Neural cell (in vitro differentiated cells): ENCODE measurements around the gene GLT8D2. TPM values are rescaled to one million over a fixed set of nuclear protein-coding genes. Genes with fewer than 3 reads are reported as not detected.

Experiments used
- H2AFZ ChIP-seq: fragments of 200-600, 300-800 bp; sonication (generic), shearing (Covaris generic); 2 replicates; pipeline ENCODE4 v1.6.0; 2014; ENCODE audit warnings: low read depth, mild to moderate bottlenecking, antibody characterized with exemption, low read length, moderate library complexity
- H3F3A ChIP-seq: fragments of 200-600 bp; shearing (Covaris generic); 2 replicates; pipeline ENCODE4 v1.6.1; 2016; ENCODE audit warnings: mild to moderate bottlenecking, moderate library complexity, mixed read lengths, antibody characterized with exemption, low read length; ENCODE audit not compliant: insufficient read depth, poor library complexity, severe bottlenecking
- H3K27ac ChIP-seq: fragments of 200-600, 300-800 bp; sonication (generic), shearing (Covaris generic); 2 replicates; pipeline ENCODE4 v1.5.1; 2014; ENCODE audit warnings: mild to moderate bottlenecking, low read length, moderate library complexity
- H3K27me3 ChIP-seq: fragments of 300-800, 200-600 bp; sonication (generic), shearing (Covaris generic); 2 replicates; pipeline ENCODE4 v1.6.0; 2014; ENCODE audit warnings: mild to moderate bottlenecking, low read depth, low read length, moderate library complexity; ENCODE audit not compliant: insufficient read depth
- H3K36me3 ChIP-seq: fragments of 300-800, 200-600 bp; sonication (generic), shearing (Covaris generic); 2 replicates; pipeline ENCODE4 v1.5.1; 2014; ENCODE audit warnings: mild to moderate bottlenecking, antibody characterized with exemption, low read length, moderate library complexity; ENCODE audit not compliant: insufficient read depth
- H3K4me2 ChIP-seq: fragments of 300-800, 200-600 bp; sonication (generic), shearing (Covaris generic); 2 replicates; pipeline ENCODE4 v1.6.0; 2014; ENCODE audit warnings: mild to moderate bottlenecking, low read length
- H3K4me3 ChIP-seq: fragments of 300-800, 200-600 bp; sonication (generic), shearing (Covaris generic); 2 replicates; pipeline ENCODE4 v1.5.1; 2014; ENCODE audit warnings: mild to moderate bottlenecking, low read length, moderate library complexity
- H3K79me2 ChIP-seq: fragments of 200-600 bp; shearing (Covaris generic); replicated peaks from 2 replicates; pipeline ENCODE4 v1.6.0; 2014; ENCODE audit warnings: mild to moderate bottlenecking, low read length, moderate library complexity; ENCODE audit not compliant: insufficient read depth
- H3K9ac ChIP-seq: fragments of 300-800, 200-600 bp; sonication (generic), shearing (Covaris generic); 2 replicates; pipeline ENCODE4 v1.6.1; 2016; ENCODE audit warnings: mild to moderate bottlenecking, low read length, mixed read lengths
- H3K9me2 ChIP-seq: fragments of 200-600 bp; shearing (Covaris generic); 2 replicates; pipeline ENCODE4 v1.6.1; 2016; ENCODE audit warnings: mild to moderate bottlenecking, low read length, mixed read lengths; ENCODE audit not compliant: insufficient read depth
- H3K9me3 ChIP-seq: fragments of 200-600, 300-800 bp; sonication (generic), shearing (Covaris generic); 2 replicates; pipeline ENCODE4 v1.6.1; 2016; ENCODE audit warnings: mild to moderate bottlenecking, mixed run types, low read length, moderate library complexity, mixed read lengths
- H4K20me1 ChIP-seq: fragments of 200-600 bp; shearing (Covaris generic); 2 replicates; pipeline ENCODE4 v1.6.1; 2016; ENCODE audit warnings: mild to moderate bottlenecking, mixed run types; ENCODE audit not compliant: insufficient read depth
- CTCF ChIP-seq: fragments of 450-650 bp; IDR thresholded peaks from 2 replicates; pipeline ENCODE4 v1.5.1; 2014; ENCODE audit warnings: antibody characterized with exemption, mild to moderate bottlenecking, moderate library complexity; ENCODE audit not compliant: poor library complexity, severe bottlenecking
- EP300 ChIP-seq: fragments of 450-650 bp; conservative IDR thresholded peaks from 2 replicates; pipeline ENCODE4 v1.6.1; 2014; ENCODE audit warnings: antibody characterized with exemption, mild to moderate bottlenecking, moderate library complexity; ENCODE audit not compliant: poor library complexity, severe bottlenecking
- EZH2 ChIP-seq: fragments of 200-600, 300-800 bp; shearing (Covaris generic), sonication (generic); IDR thresholded peaks from 2 replicates; pipeline ENCODE4 v1.6.1; 2014; ENCODE audit warnings: antibody characterized with exemption, low read length, borderline replicate concordance, mild to moderate bottlenecking; ENCODE audit not compliant: insufficient read depth, poor library complexity, severe bottlenecking
- MXI1 ChIP-seq: fragments of 450-650 bp; conservative IDR thresholded peaks from 2 replicates; pipeline ENCODE4 v1.6.1; 2014; ENCODE audit warnings: antibody characterized with exemption, mild to moderate bottlenecking; ENCODE audit not compliant: poor library complexity, severe bottlenecking
- POLR2AphosphoS5 ChIP-seq: IDR thresholded peaks from 2 replicates; pipeline ENCODE4 v1.6.1; 2012
- RAD21 ChIP-seq: fragments of 450-650 bp; conservative IDR thresholded peaks from 2 replicates; pipeline ENCODE4 v1.6.1; 2014; ENCODE audit warnings: antibody characterized with exemption, mild to moderate bottlenecking, moderate library complexity
- REST ChIP-seq: IDR thresholded peaks from 2 replicates; pipeline ENCODE4 v1.6.1; 2012; ENCODE audit warnings: borderline replicate concordance
- SMC3 ChIP-seq: fragments of 450-650 bp; conservative IDR thresholded peaks from 2 replicates; pipeline ENCODE4 v1.6.1; 2014; ENCODE audit warnings: antibody characterized with exemption, mild to moderate bottlenecking, moderate library complexity; ENCODE audit not compliant: poor library complexity
- TAF1 ChIP-seq: IDR thresholded peaks from 2 replicates; pipeline ENCODE4 v1.6.1; 2012; ENCODE audit warnings: low read depth
- polyA plus RNA-seq: library from polyadenylated mRNA; depleted of rRNA; stranded (reverse); fragments of >200 nt; gene quantifications from 2 replicates; pipeline ENCODE4 v1.2.3, GENCODE V29; 2014

The GLT8D2 gene
- polyA plus RNA-seq, 1 donor from 2014 or later = 8.3 TPM

GRCh38 chr12:103969391-103969790 lies 80.6 kb downstream of the GLT8D2 start:
- Histone ChIP-seq H4K20me1 (no peaks in the 10 kb centered on the region), H3F3A (no peaks in the 10 kb centered on the region), H3K9me2 (no peaks in the 10 kb centered on the region), H3K4me3 (no peak overlapping the region), H3K27me3 (no peaks in the 10 kb centered on the region), H3K36me3 (no peaks in the 10 kb centered on the region), H3K9me3 (no peaks in the 10 kb centered on the region), H3K79me2 (peaks cover 89% of the 10 kb centered on the region), H3K27ac (no peak overlapping the region), H3K4me2 (no peak overlapping the region), H2AFZ (no peak overlapping the region), H3K9ac (no peak overlapping the region)
- TF ChIP-seq SMC3 (no peak), REST (no peak), TAF1 (no peak), EP300 (no peak), CTCF (no peak), MXI1 (no peak), POLR2AphosphoS5 (no peak), RAD21 (no peak), EZH2 (no peak)

GRCh38 chr12:103966736-103967135 lies 83.3 kb downstream of the GLT8D2 start:
- Histone ChIP-seq H3K9me2 (no peaks in the 10 kb centered on the region), H4K20me1 (no peaks in the 10 kb centered on the region), H3K79me2 (peaks cover 68% of the 10 kb centered on the region), H3K27me3 (no peaks in the 10 kb centered on the region), H2AFZ (no peak overlapping the region), H3K36me3 (no peaks in the 10 kb centered on the region), H3K9me3 (no peaks in the 10 kb centered on the region), H3K27ac (peak overlapping the region; percentile 94), H3F3A (no peaks in the 10 kb centered on the region), H3K4me2 (peak overlapping the region; percentile 66), H3K4me3 (peak overlapping the region; percentile 70), H3K9ac (peak overlapping the region; percentile 96)
- TF ChIP-seq SMC3 (no peak), REST (no peak), CTCF (no peak), MXI1 (no peak), POLR2AphosphoS5 (no peak), EZH2 (no peak), RAD21 (no peak), EP300 (no peak), TAF1 (no peak)
